Cardiac fibroblast (primary cell): Measurements from ENCODE around the gene NXN.
"Not testable (repeated sequence)": the region's sequence is repeated elsewhere in the genome, so short reads cannot be mapped to it uniquely, and the experiment has no call there.

Source experiments
- DNase-seq, 2 donors: peaks; one replicate each; pipeline versions ENCODE4 v3.0.0 to v3.0.0-alpha.2; 2010; ENCODE audit warnings: low read depth in 2 of 2
- H3K4me3 ChIP-seq, 2 donors: replicated peaks in 1 of 2; 1 replicate in 1 of 2; 2 replicates in 1 of 2; pipeline ENCODE4 v1.5.1; 2011; ENCODE audit warnings: low read depth in 2 of 2, low read length in 2 of 2, mild to moderate bottlenecking in 2 of 2, moderate library complexity in 1 of 2
- TF ChIP-seq, protein P1 (sequence below): IDR thresholded peaks from one replicate; pipeline ENCODE4 v1.5.1; 2011; ENCODE audit warnings: low read depth, mild to moderate bottlenecking, low read length, inconsistent platforms

The NXN gene

GRCh38 chr17:789160-789840, 190.3 kb downstream of the NXN start:
- H3K4me3 ChIP-seq, result no peak overlapping the region
- DNase-seq, result no peak
- TF ChIP-seq, protein P1, sequence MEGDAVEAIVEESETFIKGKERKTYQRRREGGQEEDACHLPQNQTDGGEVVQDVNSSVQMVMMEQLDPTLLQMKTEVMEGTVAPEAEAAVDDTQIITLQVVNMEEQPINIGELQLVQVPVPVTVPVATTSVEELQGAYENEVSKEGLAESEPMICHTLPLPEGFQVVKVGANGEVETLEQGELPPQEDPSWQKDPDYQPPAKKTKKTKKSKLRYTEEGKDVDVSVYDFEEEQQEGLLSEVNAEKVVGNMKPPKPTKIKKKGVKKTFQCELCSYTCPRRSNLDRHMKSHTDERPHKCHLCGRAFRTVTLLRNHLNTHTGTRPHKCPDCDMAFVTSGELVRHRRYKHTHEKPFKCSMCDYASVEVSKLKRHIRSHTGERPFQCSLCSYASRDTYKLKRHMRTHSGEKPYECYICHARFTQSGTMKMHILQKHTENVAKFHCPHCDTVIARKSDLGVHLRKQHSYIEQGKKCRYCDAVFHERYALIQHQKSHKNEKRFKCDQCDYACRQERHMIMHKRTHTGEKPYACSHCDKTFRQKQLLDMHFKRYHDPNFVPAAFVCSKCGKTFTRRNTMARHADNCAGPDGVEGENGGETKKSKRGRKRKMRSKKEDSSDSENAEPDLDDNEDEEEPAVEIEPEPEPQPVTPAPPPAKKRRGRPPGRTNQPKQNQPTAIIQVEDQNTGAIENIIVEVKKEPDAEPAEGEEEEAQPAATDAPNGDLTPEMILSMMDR, result no peak

- DNase-seq, result no peak
- no peak overlapping the region for H3K4me3 ChIP-seq
- TF ChIP-seq, protein P1, result no peak
Observed at GRCh38 chr17:788551-788950, 191.0 kb downstream of the NXN start.

GRCh38 chr17:787641-788221, 191.8 kb downstream of the NXN start:
- H3K4me3 ChIP-seq, result no peak overlapping the region
- TF ChIP-seq, protein P1, result no peak
- DNase-seq, result no peak

DNA sequence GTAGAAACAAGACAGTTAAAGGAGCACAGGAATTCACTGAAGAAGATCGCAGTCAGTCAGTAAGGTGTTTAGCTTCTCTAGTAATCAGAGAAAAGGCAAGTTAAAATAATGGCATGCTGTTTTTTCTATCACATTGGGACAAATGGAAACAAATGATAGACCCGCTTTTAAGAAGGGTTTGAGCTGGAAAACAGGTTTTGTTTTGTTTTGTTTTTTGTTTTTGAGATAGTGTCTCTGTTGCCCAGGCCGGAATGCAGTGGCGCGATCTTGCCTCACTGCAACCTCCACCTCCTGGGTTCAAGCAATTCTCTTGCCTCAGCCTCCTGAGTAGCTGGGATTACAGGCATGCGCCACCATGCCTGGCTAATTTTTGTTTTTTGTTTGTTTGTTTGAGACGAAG, 193.7 kb downstream of the NXN start:
- H3K4me3 ChIP-seq, DNase-seq: not testable (repeated sequence)

DNA sequence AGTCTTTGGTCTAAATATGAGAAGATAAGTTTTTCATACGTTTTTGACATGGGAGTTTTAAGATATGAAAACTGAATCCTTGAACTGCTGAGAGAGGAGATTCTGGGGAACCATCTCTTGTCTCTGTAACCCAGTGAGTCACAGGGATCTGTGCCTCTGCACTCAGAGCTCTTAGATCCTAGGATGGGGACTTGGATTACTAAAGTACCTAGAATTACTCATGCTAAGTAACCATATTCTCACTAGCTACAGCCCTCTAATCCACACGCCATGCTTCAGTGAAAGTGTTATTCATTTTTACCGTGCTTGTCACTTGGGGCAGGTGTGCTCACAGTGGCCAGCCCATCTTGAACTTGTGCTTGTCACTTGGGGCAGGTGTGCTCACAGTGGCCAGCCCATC, 195.4 kb downstream of the NXN start:
- no peak for DNase-seq
- H3K4me3 ChIP-seq, result no peak overlapping the region
- TF ChIP-seq, protein P1, result no peak

DNA sequence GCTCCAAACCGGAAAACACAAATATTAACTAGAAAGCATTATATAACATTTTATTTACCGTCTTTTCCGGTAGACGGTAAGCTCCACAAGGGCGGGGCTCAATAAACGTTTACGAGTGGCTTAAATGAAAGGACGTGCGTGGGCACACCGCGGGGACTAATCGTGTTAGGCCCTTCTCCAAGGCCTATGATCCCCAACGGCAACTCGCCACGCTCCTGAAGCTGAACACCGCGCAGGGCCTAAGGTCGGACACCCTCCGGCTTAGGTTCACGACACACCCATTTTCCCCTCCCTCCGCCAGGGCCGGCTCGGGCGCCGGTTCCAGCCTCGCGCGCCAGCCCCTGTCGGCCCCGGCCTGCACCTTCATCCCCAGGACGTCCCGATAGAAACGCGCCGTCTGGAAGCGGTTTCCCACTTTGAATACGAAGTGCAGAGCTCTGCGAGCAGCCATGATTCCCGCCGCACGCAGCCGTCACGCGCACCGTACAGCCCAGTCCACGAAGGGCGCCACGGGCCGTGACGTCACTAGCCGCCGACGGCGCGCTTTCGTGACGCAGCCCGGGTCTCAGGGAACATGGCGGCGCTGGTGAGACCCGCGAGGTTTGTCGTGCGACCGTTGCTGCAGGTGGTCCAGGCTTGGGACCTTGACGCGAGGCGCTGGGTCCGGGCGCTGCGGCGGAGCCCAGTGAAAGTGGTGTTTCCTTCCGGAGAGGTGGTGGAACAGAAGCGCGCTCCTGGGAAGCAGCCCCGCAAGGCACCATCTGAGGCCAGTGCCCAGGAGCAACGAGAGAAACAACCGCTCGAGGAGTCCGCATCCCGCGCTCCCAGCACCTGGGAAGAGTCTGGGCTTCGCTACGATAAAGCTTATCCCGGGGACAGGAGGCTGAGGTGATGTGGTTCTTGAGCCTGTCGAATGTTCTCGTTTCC, 197.5 kb downstream of the NXN start, which contains the start of the genes GLOD4 and MRM3:
GLOD4 (minus strand) TSS at position 476 of the 927 bp plus-strand sequence; CDS start at position 451, 25 bp downstream.
MRM3 (plus strand) TSS at position 549 of the 927 bp plus-strand sequence; CDS start at position 575, 26 bp downstream.
- TF ChIP-seq, protein P1, result no peak
- peak; percentile 86 to 87 for DNase-seq
- H3K4me3 ChIP-seq, result peak within 1 kb of the TSS; percentile 97 to 98

DNA sequence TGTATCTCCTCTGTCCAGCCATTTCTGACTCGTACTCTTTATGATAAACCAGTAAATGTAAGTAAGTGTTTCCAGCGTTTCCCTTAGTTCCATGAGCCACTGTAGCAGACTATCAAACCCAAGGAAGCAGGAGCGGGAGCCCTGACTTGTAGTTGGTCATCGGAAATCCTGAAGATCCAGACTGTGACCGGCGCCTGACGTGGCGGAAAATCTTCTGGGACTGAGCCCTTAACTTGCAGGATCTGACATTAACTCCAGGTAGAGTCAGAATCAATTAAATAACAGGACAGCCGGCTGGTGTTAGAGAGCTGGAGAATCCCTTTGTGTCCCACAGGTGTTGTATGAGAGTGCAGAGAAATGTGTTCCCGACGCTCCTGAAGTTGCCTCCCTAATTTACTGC, 201.5 kb downstream of the NXN start:
- TF ChIP-seq, protein P1, result no peak
- H3K4me3 ChIP-seq, result no peak overlapping the region
- no peak for DNase-seq
